Cardiac muscle cell (in vitro differentiated cells and primary cell): Measurements from ENCODE around the gene CLIC1. TPM values are rescaled to one million over a fixed set of nuclear protein-coding genes. Genes with fewer than 3 reads are reported as not detected.

Experiments used
- DNase-seq, 2 donors: peaks; one replicate each; pipeline versions ENCODE4 v3.0.0 to v3.0.0-alpha.2; 2010 to 2017; ENCODE audit warnings: low read depth in 1 of 2, low spot score in 1 of 2
- H3K27ac ChIP-seq: fragments of 200-600 bp; sonication (generic); 2 replicates; pipeline ENCODE4 v1.5.1; 2016
- H3K27me3 ChIP-seq: fragments of 200-600 bp; sonication (generic); 2 replicates; pipeline ENCODE4 v1.6.0; 2016; ENCODE audit warnings: control low read depth
- H3K36me3 ChIP-seq: fragments of 200-600 bp; sonication (generic); 2 replicates; pipeline ENCODE4 v1.5.1; 2016; ENCODE audit warnings: control low read depth
- H3K4me1 ChIP-seq: fragments of 200-600 bp; sonication (generic); 2 replicates; pipeline ENCODE4 v1.8.1; 2017; ENCODE audit warnings: low read depth, mild to moderate bottlenecking, mixed run types
- H3K4me3 ChIP-seq: fragments of 200-600 bp; sonication (generic); 2 replicates; pipeline ENCODE4 v1.5.1; 2016; ENCODE audit warnings: mild to moderate bottlenecking
- H3K9me3 ChIP-seq: fragments of 200-600 bp; sonication (generic); 2 replicates; pipeline ENCODE4 v1.5.1; 2017; ENCODE audit warnings: low read depth, mild to moderate bottlenecking, control low read depth
- CTCF ChIP-seq: IDR thresholded peaks from 2 replicates; pipeline ENCODE4 v1.5.1; 2012; ENCODE audit warnings: low read depth, mild to moderate bottlenecking, low read length
- polyA plus RNA-seq: library from polyadenylated mRNA; unstranded; fragments of >200 nt; fragmentation: Nextera tagmentation; extraction: Ambion mirVana; gene quantifications from 2 replicates; pipeline ENCODE4 v1.2.1, GENCODE V29; 2016
- total RNA-seq: library from RNA; depleted of rRNA; stranded (reverse); fragments of >200 nt; gene quantifications from 2 replicates; pipeline ENCODE4 v1.2.3, GENCODE V29; 2016

The CLIC1 gene
- total and polyA plus RNA-seq, 2 experiments from 2014 or later, result 226 to 318 TPM

- TF ChIP-seq CTCF, result no peak
- Histone ChIP-seq H3K9me3 (no peaks in the 10 kb centered on the region), H3K36me3 (no peaks in the 10 kb centered on the region), H3K27me3 (no peaks in the 10 kb centered on the region), H3K4me3 (peak overlapping the region; percentile 55), H3K27ac (no peak overlapping the region), H3K4me1 (peaks cover 24% of the 10 kb centered on the region)
- no peak for DNase-seq
Measured at GRCh38 chr6:31740397-31741223, 4.3 kb upstream of the CLIC1 start.

- Histone ChIP-seq H3K4me3 (peak within 1 kb of the TSS; percentile 55), H3K27me3 (no peaks in the 10 kb centered on the region), H3K36me3 (no peaks in the 10 kb centered on the region), H3K9me3 (no peaks in the 10 kb centered on the region), H3K4me1 (peaks cover 24% of the 10 kb centered on the region), H3K27ac (peak within 1 kb of the TSS; percentile 13)
- TF ChIP-seq CTCF, result no peak
- DNase-seq, result peak; percentile 99
Measured at GRCh38 chr6:31739639-31740396, 3.5 kb upstream of the CLIC1 start, which contains the start of gene MSH5. MSH5 (plus strand) TSS chr6:31740005; CDS start chr6:31740467, 462 bp downstream.

GRCh38 chr6:31737991-31738979 is 2.0 kb upstream of the CLIC1 start:
- Histone ChIP-seq H3K9me3 (no peaks in the 10 kb centered on the region), H3K36me3 (peaks cover 6% of the 10 kb centered on the region), H3K27ac (peak overlapping the region; percentile 87), H3K27me3 (no peaks in the 10 kb centered on the region), H3K4me3 (peak overlapping the region; percentile 3), H3K4me1 (peaks cover 31% of the 10 kb centered on the region)
- peak; percentile 29 for TF ChIP-seq CTCF
- peak; percentile 24 to 92 for DNase-seq

- TF ChIP-seq CTCF, result no peak
- H3K4me3 ChIP-seq, result peak overlapping the region; percentile 3
- H3K4me1 ChIP-seq, result peaks cover 31% of the 10 kb centered on the region
- peak; percentile 31 to 55 for DNase-seq
- peak overlapping the region; percentile 87 for H3K27ac ChIP-seq
- no peaks in the 10 kb centered on the region for H3K27me3 ChIP-seq
- H3K9me3 ChIP-seq, result no peaks in the 10 kb centered on the region
- H3K36me3 ChIP-seq, result peaks cover 12% of the 10 kb centered on the region
Measured at GRCh38 chr6:31737315-31737990, 1.1 kb upstream of the CLIC1 start.
